Measurements from ENCODE around the gene CZIB.

CZIB gene

GRCh38 chr1:53218201-53218600, 2.2 kb downstream of the CZIB start:
- Histone ChIP-seq H3K9me3 (ENCODE audit: severe bottlenecking) (no peaks in the 10 kb centered on the region), H3K27me3 (ENCODE audit: insufficient read depth, poor library complexity, severe bottlenecking) (no peaks in the 10 kb centered on the region), H3K27ac (ENCODE audit: poor library complexity, severe bottlenecking) (no peak overlapping the region), H3K4me3 (ENCODE audit: severe bottlenecking) (no peak overlapping the region), H3K4me1 (ENCODE audit: insufficient read depth, poor library complexity, severe bottlenecking) (peaks cover 4% of the 10 kb centered on the region), H3K36me3 (ENCODE audit: low read depth) (peaks cover 36% of the 10 kb centered on the region)
- DNase-seq (ENCODE audit: low spot score) = no peak
- no peak for ATAC-seq (ENCODE audit: low read depth)
- TF ChIP-seq, protein P1, sequence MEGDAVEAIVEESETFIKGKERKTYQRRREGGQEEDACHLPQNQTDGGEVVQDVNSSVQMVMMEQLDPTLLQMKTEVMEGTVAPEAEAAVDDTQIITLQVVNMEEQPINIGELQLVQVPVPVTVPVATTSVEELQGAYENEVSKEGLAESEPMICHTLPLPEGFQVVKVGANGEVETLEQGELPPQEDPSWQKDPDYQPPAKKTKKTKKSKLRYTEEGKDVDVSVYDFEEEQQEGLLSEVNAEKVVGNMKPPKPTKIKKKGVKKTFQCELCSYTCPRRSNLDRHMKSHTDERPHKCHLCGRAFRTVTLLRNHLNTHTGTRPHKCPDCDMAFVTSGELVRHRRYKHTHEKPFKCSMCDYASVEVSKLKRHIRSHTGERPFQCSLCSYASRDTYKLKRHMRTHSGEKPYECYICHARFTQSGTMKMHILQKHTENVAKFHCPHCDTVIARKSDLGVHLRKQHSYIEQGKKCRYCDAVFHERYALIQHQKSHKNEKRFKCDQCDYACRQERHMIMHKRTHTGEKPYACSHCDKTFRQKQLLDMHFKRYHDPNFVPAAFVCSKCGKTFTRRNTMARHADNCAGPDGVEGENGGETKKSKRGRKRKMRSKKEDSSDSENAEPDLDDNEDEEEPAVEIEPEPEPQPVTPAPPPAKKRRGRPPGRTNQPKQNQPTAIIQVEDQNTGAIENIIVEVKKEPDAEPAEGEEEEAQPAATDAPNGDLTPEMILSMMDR (IDR thresholded peaks at IDR 0.05; ENCODE audit: poor library complexity, severe bottlenecking) = no peak

- ATAC-seq (ENCODE audit: low read depth) (no peak), DNase-seq (ENCODE audit: low spot score) (no peak)
- Histone ChIP-seq H3K4me1 (ENCODE audit: insufficient read depth, poor library complexity, severe bottlenecking) (no peaks in the 10 kb centered on the region), H3K4me3 (ENCODE audit: severe bottlenecking) (no peak overlapping the region), H3K27ac (ENCODE audit: poor library complexity, severe bottlenecking) (no peak overlapping the region), H3K9me3 (ENCODE audit: severe bottlenecking) (no peaks in the 10 kb centered on the region), H3K36me3 (ENCODE audit: low read depth) (peaks cover 56% of the 10 kb centered on the region), H3K27me3 (ENCODE audit: insufficient read depth, poor library complexity, severe bottlenecking) (no peaks in the 10 kb centered on the region)
- TF ChIP-seq, protein P1 (IDR thresholded peaks at IDR 0.05; ENCODE audit: poor library complexity, severe bottlenecking) = no peak
Measured at GRCh38 chr1:53214376-53214940, 6.0 kb downstream of the CZIB start.

DNA sequence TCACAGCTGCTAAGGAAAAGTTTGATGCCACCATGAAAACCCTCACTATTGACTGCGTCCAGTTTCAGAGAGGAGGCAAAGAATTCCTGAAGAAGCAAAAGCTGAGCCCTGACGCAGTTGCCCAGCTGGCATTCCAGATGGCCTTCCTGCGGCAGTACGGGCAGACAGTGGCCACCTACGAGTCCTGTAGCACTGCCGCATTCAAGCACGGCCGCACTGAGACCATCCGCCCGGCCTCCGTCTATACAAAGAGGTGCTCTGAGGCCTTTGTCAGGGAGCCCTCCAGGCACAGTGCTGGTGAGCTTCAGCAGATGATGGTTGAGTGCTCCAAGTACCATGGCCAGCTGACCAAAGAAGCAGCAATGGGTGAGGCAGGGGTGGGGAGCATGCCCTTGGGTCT, 9.5 kb downstream of the CZIB start:
- TF ChIP-seq, protein P1 (IDR thresholded peaks at IDR 0.05; ENCODE audit: poor library complexity, severe bottlenecking) = no peak
- ATAC-seq (ENCODE audit: low read depth) (no peak), DNase-seq (ENCODE audit: low spot score) (no peak)
- no peaks in the 10 kb centered on the region for H3K4me1 ChIP-seq (ENCODE audit: insufficient read depth, poor library complexity, severe bottlenecking)
- H3K9me3 ChIP-seq (ENCODE audit: severe bottlenecking) = no peaks in the 10 kb centered on the region
- H3K4me3 ChIP-seq (ENCODE audit: severe bottlenecking) = no peak overlapping the region
- H3K27me3 ChIP-seq (ENCODE audit: insufficient read depth, poor library complexity, severe bottlenecking) = no peaks in the 10 kb centered on the region
- H3K36me3 ChIP-seq (ENCODE audit: low read depth) = peaks cover 66% of the 10 kb centered on the region
- H3K27ac ChIP-seq (ENCODE audit: poor library complexity, severe bottlenecking) = no peak overlapping the region

DNA sequence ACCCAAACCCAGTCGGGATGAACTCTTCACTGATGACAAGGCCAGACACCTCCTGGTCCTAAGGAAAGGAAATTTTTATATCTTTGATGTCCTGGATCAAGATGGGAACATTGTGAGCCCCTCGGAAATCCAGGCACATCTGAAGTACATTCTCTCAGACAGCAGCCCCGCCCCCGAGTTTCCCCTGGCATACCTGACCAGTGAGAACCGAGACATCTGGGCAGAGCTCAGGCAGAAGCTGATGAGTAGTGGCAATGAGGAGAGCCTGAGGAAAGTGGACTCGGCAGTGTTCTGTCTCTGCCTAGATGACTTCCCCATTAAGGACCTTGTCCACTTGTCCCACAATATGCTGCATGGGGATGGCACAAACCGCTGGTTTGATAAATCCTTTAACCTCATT, 10.1 kb downstream of the CZIB start:
- ATAC-seq (ENCODE audit: low read depth) = no peak
- TF ChIP-seq, protein P1 (IDR thresholded peaks at IDR 0.05; ENCODE audit: poor library complexity, severe bottlenecking) = no peak
- Histone ChIP-seq H3K36me3 (ENCODE audit: low read depth) (peaks cover 70% of the 10 kb centered on the region), H3K9me3 (ENCODE audit: severe bottlenecking) (no peaks in the 10 kb centered on the region), H3K4me3 (ENCODE audit: severe bottlenecking) (no peak overlapping the region), H3K4me1 (ENCODE audit: insufficient read depth, poor library complexity, severe bottlenecking) (no peaks in the 10 kb centered on the region), H3K27ac (ENCODE audit: poor library complexity, severe bottlenecking) (no peak overlapping the region), H3K27me3 (ENCODE audit: insufficient read depth, poor library complexity, severe bottlenecking) (no peaks in the 10 kb centered on the region)
- DNase-seq (ENCODE audit: low spot score) = no peak

GRCh38 chr1:53207726-53208125, 12.7 kb downstream of the CZIB start:
- Histone ChIP-seq H3K9me3 (ENCODE audit: severe bottlenecking) (no peaks in the 10 kb centered on the region), H3K4me1 (ENCODE audit: insufficient read depth, poor library complexity, severe bottlenecking) (no peaks in the 10 kb centered on the region), H3K4me3 (ENCODE audit: severe bottlenecking) (no peak overlapping the region), H3K27me3 (ENCODE audit: insufficient read depth, poor library complexity, severe bottlenecking) (no peaks in the 10 kb centered on the region), H3K36me3 (ENCODE audit: low read depth) (peaks cover 64% of the 10 kb centered on the region), H3K27ac (ENCODE audit: poor library complexity, severe bottlenecking) (no peak overlapping the region)
- TF ChIP-seq, protein P1 (IDR thresholded peaks at IDR 0.05; ENCODE audit: poor library complexity, severe bottlenecking) = no peak
- ATAC-seq (ENCODE audit: low read depth) (no peak), DNase-seq (ENCODE audit: low spot score) (no peak)
